IPS-NIHi7 (cell line): ENCODE measurements around the gene ASB10.
A peak's percentile ranks its signal among the peaks of the same experiment; 100 is the strongest.

Source experiments
- DNase-seq: peaks from one replicate; pipeline ENCODE4 v3.0.0; 2012; ENCODE audit warnings: mixed read lengths; ENCODE audit errors: extremely low spot score

ASB10 gene, protein sequence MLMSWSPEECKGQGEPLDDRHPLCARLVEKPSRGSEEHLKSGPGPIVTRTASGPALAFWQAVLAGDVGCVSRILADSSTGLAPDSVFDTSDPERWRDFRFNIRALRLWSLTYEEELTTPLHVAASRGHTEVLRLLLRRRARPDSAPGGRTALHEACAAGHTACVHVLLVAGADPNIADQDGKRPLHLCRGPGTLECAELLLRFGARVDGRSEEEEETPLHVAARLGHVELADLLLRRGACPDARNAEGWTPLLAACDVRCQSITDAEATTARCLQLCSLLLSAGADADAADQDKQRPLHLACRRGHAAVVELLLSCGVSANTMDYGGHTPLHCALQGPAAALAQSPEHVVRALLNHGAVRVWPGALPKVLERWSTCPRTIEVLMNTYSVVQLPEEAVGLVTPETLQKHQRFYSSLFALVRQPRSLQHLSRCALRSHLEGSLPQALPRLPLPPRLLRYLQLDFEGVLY

DNA sequence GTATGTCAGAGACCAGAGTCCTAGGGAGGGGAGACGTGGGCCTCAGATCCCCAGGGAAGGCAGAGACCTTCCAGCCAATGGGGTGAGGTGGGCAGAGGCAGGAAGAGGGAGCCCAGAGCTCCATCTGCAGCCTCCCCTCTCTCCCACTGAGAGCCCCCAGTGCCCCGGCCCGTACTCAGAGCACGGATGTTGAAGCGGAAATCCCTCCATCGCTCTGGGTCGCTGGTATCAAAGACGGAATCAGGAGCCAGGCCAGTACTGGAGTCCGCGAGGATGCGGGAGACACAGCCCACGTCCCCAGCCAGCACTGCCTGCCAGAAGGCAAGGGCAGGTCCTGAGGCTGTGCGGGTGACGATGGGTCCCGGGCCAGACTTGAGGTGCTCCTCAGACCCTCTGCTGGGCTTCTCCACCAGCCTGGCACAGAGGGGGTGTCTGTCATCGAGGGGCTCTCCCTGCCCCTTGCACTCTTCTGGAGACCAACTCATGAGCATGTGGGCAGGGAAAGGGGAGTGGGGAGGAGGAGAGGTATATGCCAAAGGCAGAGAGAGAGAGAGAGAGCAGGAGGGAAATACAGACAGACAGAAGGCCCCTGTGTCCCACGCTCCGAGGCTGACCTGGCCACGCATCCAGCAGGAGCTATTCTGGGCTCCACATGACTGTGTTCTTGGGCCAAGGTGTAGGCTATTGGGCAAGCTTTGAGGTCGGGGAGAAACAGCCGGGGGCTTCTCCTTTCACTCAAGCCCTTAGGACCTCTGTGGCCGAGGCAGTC is at the start of gene ASB10:
TSS of gene ASB10 (minus strand) at position 611 of the 769 bp plus-strand sequence. CDS start at position 491, 120 bp downstream.
- DNase-seq, result no peak

DNA sequence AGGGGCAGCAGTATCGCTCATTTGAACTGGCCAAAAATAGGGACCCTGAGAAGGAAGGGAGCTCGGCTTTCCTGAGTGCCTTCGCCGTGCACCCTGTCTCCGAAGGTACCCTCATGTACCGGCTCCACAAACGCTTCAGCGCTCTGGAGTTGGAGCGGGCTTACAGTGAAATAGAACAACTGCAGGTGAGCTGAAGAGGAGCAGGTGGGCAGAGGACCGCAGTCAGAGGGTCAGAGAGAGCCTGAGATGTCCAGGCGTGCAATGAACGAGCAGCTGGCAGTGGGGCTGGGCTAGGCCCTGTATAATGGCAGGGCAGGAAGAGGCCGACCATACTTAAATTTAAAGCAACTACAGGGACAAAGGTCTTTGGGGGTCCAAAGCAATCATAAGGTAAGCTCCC is 49.4 kb upstream of the ASB10 start:
- no peak for DNase-seq

DNA sequence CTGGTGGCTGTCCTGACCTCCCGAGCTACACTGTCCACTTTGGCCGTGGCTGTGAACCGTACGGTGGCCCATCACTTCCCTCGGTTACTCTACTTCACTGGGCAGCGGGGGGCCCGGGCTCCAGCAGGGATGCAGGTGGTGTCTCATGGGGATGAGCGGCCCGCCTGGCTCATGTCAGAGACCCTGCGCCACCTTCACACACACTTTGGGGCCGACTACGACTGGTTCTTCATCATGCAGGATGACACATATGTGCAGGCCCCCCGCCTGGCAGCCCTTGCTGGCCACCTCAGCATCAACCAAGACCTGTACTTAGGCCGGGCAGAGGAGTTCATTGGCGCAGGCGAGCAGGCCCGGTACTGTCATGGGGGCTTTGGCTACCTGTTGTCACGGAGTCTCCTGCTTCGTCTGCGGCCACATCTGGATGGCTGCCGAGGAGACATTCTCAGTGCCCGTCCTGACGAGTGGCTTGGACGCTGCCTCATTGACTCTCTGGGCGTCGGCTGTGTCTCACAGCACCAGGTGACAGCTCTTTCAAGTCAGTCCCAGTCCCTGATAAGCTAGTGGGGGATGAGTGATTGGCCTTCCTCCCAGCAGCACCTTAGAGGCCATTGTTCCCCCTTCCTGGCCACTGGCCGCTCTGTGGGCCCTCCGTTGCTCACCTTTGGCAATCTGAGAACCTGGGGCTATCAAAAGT is 48.2 kb upstream of the ASB10 start:
- DNase-seq, result no peak

DNA sequence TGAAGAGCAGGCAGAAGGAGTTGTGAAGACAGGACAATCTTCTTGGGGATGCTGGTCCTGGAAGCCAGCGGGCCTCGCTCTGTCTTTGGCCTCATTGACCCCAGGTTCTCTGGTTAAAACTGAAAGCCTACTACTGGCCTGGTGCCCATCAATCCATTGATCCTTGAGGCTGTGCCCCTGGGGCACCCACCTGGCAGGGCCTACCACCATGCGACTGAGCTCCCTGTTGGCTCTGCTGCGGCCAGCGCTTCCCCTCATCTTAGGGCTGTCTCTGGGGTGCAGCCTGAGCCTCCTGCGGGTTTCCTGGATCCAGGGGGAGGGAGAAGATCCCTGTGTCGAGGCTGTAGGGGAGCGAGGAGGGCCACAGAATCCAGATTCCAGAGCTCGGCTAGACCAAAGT is 46.8 kb upstream of the ASB10 start:
- DNase-seq, result no peak

DNA sequence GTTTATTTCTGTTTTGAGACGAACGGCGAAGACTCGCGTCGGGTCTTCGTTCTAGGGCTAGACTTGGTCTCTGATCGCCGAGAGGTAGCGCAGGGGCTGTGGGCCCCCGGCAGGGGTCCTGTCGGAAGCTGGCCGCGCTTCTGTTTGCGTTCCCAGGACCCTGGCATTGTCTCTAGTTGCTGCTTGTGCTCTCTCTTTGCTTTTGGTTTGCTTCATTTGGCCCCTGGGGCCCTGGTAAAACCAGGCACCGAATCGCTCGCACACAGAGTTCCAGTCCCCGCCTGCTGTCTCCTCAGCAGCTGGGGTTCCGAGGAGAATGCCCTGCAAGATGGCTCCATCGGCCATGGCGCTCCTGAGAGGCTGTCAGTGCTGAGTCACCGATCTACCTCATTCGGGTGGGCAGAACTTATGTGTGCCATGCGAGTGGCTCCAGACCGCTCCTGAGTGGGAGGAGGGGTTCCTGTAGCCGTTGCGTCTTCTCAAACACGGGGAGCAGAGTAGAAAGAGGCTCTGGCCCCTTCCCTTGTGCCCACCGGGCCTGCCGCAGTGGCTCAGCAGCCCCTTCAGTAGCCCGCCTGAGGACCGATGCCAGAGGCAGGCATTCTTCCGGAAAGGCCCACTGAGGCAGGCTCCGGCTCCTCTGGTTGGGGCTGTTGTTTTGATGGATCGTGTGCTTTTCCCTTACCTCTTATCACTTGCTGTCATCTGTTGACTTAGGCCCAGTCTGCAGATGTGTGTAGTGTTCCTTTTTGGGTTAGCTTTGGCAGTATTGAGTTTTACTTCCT is 46.1 kb upstream of the ASB10 start:
- no peak for DNase-seq

DNA sequence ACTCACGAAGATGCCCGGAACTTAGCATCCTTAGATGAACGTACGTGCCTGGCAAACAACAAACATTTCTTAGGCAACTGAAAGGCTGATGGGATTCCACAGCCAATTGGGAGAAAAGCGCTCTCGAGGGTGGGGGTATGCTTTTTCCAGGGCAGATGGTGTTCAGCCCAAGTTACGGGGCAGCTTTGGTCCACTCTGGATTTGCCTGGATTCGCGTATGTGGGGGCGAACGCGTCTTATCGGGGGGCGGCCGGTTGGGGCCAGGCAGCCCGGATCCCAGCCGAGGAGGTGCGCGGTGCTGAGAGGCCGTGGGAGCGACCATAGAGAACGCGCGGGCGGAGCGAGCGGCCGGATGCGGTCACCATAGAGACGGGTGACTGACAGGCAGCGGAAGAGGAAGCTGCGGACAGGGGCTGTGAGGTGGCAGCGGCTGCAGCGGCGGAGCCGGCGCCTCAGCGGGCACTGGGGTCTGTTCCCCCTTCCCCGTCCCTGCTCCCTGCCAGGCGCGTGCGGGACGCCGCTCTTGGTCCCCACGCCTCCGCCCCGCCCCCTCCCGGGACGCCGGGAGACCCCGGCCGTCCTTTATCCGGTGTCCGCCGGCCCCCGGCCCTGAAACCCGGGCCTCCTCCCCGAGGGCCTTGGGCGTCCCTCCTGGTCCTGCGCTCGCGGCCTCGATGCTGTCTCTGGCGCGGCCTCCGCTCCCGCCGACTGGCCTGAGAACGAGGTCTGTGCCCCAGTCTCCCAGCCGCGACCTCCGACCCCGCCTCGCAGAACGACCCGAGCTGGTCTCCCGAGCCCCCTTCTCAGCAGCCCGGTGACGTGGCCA is 45.3 kb upstream of the ASB10 start, which contains the start of gene CHPF2:
TSS of gene CHPF2 (plus strand) at position 393 of the 826 bp plus-strand sequence. CDS start 1,529 bp downstream, outside the sequence.
- peak; percentile 91 for DNase-seq

DNA sequence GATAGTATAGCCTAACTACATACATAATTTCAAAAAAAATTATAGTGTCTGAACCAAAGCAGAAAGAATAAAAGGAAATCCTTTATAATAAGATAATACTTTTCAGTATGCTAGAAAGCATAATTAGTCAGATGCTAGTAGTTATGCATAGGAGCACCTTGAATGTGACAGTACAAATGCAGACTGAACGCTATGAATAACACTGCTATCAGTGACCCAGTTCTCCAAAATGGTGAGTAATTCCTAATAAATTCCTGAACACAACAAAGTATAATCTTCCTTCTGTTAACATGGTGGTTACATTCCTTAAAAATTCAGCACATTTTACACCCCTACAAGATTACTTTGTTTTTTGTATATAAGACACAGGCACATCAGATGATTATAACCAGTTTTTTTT is 44.0 kb upstream of the ASB10 start:
- no peak for DNase-seq

DNA sequence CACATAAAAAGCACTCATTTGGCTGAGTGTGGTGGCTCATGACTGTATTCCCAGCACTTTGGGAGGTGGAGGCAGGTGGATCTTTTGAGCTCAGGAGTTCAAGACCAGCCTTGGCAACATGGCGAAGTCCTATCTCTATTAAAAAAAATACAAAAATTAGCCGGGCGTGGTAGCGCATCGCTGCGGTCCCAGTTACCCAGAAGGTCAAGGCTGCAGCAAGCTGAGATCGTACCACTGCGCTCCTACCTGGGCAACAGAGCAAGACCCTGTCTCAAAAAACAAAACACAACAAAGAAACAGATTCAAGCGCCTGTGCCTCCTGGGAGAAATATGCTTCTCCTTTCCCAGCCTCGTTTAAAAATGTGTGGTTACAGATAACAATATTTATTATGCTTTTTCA is 42.2 kb upstream of the ASB10 start:
- no peak for DNase-seq

DNA sequence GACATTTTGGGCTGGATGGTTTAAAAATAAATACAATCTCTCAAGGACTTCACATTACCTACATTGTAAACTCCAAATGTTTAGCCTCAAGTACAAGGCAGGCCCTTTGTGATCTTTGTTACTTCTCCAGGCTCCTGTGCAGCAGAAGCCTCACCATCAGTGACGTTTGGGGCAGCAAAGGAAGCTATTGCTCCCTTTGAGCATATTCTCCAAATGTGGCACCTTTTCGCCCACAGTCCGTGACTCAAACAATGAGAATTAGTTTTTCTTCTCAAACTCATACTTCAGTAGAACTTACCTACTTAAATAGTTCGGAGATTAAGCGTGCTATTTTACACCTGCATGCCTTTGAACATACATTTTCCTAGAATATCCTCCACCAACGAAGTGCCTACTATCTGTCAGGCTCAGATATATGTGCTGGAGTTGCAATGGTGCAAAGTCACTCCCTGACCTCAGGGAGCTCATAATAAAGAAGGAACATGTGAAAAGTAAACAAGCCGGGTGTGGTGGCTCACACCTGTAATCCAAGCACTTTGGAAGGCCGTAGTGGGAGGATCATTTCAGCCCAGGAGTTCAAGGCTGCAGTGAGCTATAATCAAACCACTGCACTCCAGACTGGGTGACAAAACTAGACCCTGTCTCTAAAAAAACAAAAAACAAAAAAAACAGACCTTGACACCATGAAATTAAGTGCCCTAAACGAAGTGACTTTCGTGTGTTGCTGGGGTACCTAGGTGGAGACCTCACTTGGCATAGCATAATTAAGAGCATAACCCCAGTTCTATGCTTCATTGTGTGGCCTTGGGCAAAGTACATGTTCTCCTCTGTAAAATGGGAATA is 41.2 kb upstream of the ASB10 start:
- no peak for DNase-seq

DNA sequence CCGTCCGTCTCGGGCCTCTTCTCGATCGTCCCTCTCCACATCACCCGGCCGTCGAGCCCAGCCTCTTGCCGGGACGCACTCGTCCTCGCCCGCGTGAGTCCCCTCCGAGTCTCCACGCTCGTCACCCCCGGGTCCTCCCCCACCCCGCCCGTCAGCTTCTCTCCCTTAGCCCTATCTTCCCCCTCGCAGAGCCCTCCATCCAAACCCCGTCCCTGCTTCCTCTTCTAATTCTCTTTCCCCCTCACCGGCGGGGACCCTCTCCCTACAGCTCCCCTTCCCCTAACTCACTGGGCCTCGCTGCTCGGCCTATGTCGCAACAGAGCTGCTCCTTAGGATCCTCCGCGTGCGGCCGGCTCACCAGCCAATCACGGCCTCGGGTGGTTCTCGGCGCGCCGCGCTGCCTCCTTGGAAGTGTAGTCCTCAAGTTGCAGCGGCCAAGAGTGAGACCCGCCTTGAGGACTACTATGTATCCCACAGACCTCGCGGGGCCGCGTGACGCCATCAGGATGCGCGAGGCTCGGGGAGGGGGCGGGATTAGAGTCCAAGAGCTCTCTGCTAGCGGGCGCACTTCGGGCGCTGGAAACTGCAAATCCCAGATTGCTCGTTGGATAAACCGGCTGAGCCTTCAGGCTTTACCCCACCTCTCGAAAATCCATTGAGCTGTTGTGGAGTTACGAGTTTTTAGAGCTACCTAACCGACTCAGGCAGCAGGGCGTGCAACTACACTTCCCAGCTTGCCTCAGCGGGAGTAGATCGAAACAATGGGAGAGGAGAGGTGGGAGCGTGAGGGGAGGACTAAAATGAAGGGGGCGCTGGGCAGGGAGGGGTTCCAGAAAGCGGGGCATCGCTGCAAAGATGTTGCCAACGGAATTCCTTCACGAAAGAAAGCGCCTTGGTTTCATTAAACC is 40.1 kb upstream of the ASB10 start, which contains the start of gene ABCF2:
TSS of gene ABCF2 (minus strand) at position 331 of the 908 bp plus-strand sequence. CDS start 747 bp downstream, outside the sequence.
- peak; percentile 100 for DNase-seq

DNA sequence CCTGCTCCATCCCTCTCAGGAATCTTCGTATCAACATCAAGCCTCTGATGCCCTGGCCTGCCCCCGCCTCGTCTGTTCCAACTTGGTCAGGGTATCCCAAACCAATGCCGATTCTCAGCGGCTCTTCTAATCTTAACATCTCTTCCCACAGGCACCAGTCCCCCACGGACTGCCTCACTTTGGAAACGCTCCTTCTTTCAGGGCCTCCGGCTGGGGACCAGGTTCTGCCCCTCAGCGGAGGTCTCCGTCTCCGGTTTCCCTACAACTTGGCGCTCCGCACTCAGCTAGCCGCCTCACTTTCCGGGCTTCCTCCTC is 39.5 kb upstream of the ASB10 start:
- DNase-seq, result no peak

DNA sequence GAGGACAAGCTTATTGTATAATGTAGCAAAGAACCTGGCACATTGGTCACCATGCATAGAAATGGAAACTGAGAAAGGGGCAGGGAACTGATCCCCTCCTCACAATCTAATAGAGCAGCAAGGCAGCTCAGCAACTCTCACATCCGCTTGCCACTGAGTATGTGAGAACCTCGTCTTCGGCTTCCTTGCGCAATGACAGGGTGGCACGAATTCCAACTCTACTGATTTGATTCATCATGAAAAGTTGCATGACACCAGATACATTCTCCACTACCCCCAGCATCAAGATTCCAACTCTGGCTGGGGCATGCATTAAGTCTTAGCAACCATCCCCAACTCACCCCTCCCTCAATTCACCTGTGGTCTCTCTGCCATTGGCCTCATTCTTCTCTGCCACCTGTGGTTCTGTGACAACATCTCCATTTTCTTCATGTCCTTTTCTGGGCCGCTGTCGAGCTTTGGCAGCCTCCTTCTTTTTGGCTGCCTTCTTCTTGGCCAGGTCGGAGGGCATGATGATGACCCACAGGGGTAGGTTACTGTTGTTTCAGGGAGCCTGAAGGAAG is 39.0 kb upstream of the ASB10 start:
- no peak for DNase-seq

DNA sequence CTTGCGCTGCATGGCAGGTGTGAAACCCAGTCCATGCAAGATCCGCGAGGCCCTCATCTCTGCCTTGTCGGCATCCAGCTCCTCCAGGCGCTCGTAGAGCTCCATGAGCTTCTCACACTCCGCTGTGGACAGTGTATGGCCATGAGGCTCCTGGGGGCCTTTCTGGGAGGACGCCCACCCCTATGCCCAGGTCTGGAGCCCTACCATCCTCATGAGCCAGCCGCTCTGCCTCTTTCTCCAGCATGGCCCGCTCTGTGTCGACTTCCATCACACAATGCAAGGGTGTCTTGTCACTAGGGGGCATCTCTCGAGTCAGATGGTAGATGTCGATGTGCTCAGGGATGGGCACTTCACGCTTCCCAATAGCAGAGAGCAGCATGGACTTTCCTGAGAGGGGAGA is 36.7 kb upstream of the ASB10 start:
- no peak for DNase-seq

DNA sequence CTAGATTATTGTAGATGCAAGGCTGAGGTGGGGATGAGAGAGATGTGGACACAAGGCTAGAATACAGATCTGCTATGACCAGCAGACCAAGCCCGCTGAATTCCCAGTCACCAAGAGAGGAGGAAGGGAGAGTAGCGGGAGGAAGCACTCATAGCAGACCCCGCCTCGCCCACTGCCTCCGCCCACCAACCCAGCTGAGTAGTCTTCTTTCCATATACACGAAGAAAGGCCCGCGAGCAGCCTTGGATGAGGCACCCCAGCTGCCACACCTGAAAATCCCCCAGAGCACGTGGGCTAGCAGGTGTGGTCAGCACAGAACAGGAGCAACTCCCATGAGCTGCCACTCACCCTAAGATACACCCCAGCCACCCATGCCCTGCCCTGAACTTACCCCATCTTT is 31.1 kb upstream of the ASB10 start:
- DNase-seq, result no peak

DNA sequence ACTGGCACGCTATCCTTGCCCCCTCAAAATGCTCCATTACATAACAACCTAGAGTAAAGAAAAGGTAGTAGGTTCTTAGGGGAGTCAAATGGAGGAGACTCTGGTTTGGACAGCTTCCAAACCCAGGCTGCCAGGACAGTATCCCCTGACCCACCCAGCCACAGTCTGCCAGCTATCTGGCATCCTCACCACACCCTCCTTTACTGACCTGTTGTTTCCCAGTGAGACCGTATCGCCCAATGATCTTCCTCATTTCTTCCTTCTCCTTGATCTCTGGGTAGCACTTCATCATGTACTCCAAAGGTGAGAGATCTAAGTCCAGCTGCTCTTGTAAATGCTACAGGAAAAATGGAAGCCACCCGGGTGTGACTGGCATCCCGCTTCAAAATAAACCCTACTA is 28.3 kb upstream of the ASB10 start:
- no peak for DNase-seq

DNA sequence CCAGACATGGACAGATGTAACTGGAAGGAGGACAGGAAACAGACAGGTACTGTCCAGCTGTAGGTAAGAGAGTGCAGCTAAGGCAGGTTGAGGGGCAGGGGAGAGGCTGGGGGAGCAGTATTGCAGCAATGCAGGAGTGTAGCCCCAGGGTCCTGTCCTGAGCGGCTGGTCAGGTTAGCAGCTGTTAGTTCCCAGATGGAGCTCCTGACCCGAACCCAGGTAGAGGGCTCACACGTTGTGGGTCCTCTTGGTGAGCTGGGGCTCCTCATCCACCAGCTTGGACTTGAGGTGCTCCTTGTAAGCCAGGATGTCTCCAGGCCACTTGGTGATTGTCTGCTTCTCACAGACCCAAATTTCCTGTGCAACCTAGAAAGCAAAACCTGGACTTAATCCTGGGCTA is 26.8 kb upstream of the ASB10 start:
- no peak for DNase-seq

DNA sequence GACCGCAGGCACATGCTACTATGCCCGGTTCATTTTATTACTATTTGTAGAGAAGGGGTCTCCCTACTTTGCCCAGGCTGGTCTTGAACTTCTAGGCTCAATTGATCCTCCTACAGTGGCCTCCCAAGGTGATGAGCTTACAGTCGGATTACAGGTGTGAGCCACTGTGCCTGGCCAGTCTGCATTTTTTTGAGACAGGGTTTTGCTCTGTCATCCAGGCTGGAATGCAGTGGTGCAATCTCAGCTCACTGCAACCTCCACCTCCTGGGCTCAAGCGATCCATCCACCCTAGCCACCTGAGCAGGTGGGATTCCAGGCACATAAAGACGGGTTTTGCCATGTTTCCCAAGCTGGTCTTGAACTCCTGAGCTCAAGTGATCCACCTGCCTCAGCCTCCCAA is 25.6 kb upstream of the ASB10 start:
- DNase-seq, result no peak

DNA sequence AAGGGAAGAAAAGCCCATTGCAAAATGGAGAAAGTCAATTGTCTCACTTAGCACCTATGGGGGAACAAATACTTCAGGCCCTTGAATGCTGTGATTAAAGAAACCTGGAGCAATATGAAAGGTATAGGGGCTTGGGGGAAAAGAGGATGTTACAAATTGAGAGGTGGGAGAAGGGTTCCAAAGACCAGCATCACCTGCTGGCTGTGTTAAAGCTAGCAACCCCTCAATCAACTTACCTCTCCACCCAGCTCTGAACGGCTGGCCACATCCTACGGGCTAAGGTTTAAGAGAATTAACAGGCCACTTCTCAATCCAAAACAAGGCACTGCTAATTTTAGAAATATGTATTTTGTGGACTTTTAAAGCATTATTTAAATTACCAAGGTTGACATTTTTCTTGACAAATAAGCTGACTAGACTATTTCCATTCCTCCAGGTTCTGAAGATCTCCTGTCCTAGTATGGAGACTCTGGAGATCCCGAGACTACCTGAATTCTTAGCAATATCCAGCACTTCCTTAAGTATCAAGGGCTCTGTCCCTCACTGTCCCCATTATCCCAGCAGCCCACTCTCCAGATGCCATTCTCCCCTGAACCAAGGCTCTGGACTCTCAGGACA is 24.2 kb upstream of the ASB10 start:
- no peak for DNase-seq
